HepG2 (cell line): ENCODE measurements around the gene CAMK2D. TPM values are rescaled to one million over a fixed set of nuclear protein-coding genes. Genes with fewer than 3 reads are reported as not detected.

Source experiments
- FOSL2 ChIP-seq: sonication (generic); formaldehyde crosslinking; IDR thresholded peaks from 2 replicates; pipeline ENCODE4 v1.4.0; 2020; ENCODE audit warnings: missing genetic modification reagents
- ISL2 ChIP-seq: sonication (generic); formaldehyde crosslinking; IDR thresholded peaks from 2 replicates; pipeline ENCODE4 v1.5.0; 2020; ENCODE audit warnings: missing genetic modification reagents
- JUNB ChIP-seq: sonication (generic); formaldehyde crosslinking; IDR thresholded peaks from 2 replicates; pipeline ENCODE4 v1.8.0; 2022; ENCODE audit warnings: missing genetic modification reagents, mild to moderate bottlenecking, borderline replicate concordance
- KDM1A ChIP-seq: IDR thresholded peaks from 2 replicates; pipeline ENCODE4 v1.6.1; 2016; ENCODE audit warnings: missing compliant biosample characterization
- NR2F6 ChIP-seq, 2 experiments: IDR thresholded peaks; 2 replicates each; pipeline ENCODE4 v1.6.1; 2016; ENCODE audit warnings: antibody characterized with exemption in 1 of 2, mild to moderate bottlenecking in 1 of 2
- POGZ ChIP-seq: sonication (generic); formaldehyde crosslinking; IDR thresholded peaks from 2 replicates; pipeline ENCODE4 v1.4.0; 2020; ENCODE audit warnings: mild to moderate bottlenecking, missing genetic modification reagents
- RAD21 ChIP-seq: fragments of 450-650 bp; formaldehyde crosslinking; IDR thresholded peaks from 2 replicates; pipeline ENCODE4 v1.5.0; 2020; ENCODE audit warnings: mild to moderate bottlenecking
- SKI ChIP-seq: fragments of 450-650 bp; IDR thresholded peaks from one replicate; pipeline ENCODE4 v1.6.1; 2018; ENCODE audit warnings: mild to moderate bottlenecking; ENCODE audit not compliant: partially characterized antibody
- SMYD3 ChIP-seq: sonication (generic); formaldehyde crosslinking; IDR thresholded peaks from 2 replicates; pipeline ENCODE4 v1.8.1; 2023; ENCODE audit warnings: mild to moderate bottlenecking, missing genetic modification reagents
- ZNF12 ChIP-seq: sonication (generic); formaldehyde crosslinking; IDR thresholded peaks from 2 replicates; pipeline ENCODE4 v1.5.0; 2020; ENCODE audit warnings: missing genetic modification reagents
- ZNF570 ChIP-seq: sonication (generic); formaldehyde crosslinking; IDR thresholded peaks from 2 replicates; pipeline ENCODE4 v1.4.0; 2020; ENCODE audit warnings: mild to moderate bottlenecking, missing genetic modification reagents, borderline replicate concordance
- ZNF777 ChIP-seq: sonication (generic); formaldehyde crosslinking; IDR thresholded peaks from 2 replicates; pipeline ENCODE4 v1.4.0; 2020; ENCODE audit warnings: missing genetic modification reagents
- polyA plus RNA-seq, 8 experiments: library from polyadenylated mRNA; depleted of rRNA in 3 of 8; stranded (reverse) in 7 of 8; unstranded in 1 of 8; fragments of >200 nt; fragmentation: Illumina TruSeq in 4 of 8; extraction: Trizol in 4 of 8; gene quantifications; 2 replicates each; pipeline versions ENCODE4 v1.2.1 to v1.2.3, GENCODE V29; 2011 to 2016; ENCODE audit warnings: low read depth in 4 of 8, missing spikeins in 1 of 8, mixed read lengths in 1 of 8; ENCODE audit not compliant: insufficient read depth in 1 of 8
- total RNA-seq, 5 experiments: library from RNA; depleted of rRNA; stranded (reverse); fragments of >200 nt; fragmentation: Illumina TruSeq; extraction: Trizol; gene quantifications; 2 replicates each; pipeline ENCODE4 v1.2.3, GENCODE V29; 2016; ENCODE audit warnings: low read depth in 1 of 5
- TF ChIP-seq, protein P1 (sequence below), 2 experiments: fragments of 450-650 bp in 1 of 2; sonication (generic) in 1 of 2; formaldehyde crosslinking in 1 of 2; IDR thresholded peaks; 2 replicates each; pipeline versions ENCODE4 v1.6.1 to v1.8.0; 2016 to 2022; ENCODE audit warnings: antibody characterized with exemption in 1 of 2, mild to moderate bottlenecking in 1 of 2, missing genetic modification reagents in 1 of 2
- TF ChIP-seq, protein P2 (sequence below): sonication (generic); formaldehyde crosslinking; IDR thresholded peaks from 2 replicates; pipeline ENCODE4 v1.8.1; 2023; ENCODE audit warnings: mild to moderate bottlenecking, missing genetic modification reagents
- TF ChIP-seq, protein P3 (sequence below): sonication (generic); formaldehyde crosslinking; conservative IDR thresholded peaks from 2 replicates; pipeline ENCODE4 v1.4.0; 2020; ENCODE audit warnings: missing genetic modification reagents
- TF ChIP-seq, protein P4 (sequence below): sonication (generic); formaldehyde crosslinking; conservative IDR thresholded peaks from 2 replicates; pipeline ENCODE4 v1.4.0; 2020; ENCODE audit warnings: mild to moderate bottlenecking, missing genetic modification reagents, moderate library complexity

The CAMK2D gene
- total and polyA plus RNA-seq, 2 of the 13 experiments (the other 11 are each of a cell fraction or from before 2014, with no cell fraction given), result 18.0 to 65.4 TPM

DNA sequence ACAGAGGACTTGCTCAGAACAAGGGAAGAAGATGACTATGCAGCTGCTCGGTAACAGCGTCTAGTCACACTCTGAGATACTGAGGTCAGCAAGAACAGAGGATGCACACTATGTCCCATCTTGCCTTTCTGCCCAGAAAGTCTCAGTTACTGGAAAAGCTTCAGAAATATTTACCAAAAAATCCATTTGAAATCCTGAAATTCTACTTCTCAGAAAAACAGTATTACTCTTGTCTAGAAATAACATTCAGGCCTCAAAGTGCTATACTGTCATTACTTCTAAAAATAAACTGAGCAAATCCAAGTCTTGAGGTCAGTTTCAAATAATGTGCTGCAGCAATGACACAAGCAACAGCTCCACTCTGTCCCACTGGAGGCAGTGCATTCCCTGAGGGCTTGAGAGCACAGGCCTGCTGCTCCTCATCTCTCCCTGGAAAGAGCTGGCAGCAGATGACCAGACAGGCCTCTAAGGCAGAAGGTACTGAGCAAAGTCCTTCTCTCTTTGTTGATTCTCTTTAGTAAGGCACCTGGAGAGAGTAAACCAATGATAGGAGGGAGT is 76.9 kb downstream of the CAMK2D start (continued):
- TF ChIP-seq, protein P1, sequence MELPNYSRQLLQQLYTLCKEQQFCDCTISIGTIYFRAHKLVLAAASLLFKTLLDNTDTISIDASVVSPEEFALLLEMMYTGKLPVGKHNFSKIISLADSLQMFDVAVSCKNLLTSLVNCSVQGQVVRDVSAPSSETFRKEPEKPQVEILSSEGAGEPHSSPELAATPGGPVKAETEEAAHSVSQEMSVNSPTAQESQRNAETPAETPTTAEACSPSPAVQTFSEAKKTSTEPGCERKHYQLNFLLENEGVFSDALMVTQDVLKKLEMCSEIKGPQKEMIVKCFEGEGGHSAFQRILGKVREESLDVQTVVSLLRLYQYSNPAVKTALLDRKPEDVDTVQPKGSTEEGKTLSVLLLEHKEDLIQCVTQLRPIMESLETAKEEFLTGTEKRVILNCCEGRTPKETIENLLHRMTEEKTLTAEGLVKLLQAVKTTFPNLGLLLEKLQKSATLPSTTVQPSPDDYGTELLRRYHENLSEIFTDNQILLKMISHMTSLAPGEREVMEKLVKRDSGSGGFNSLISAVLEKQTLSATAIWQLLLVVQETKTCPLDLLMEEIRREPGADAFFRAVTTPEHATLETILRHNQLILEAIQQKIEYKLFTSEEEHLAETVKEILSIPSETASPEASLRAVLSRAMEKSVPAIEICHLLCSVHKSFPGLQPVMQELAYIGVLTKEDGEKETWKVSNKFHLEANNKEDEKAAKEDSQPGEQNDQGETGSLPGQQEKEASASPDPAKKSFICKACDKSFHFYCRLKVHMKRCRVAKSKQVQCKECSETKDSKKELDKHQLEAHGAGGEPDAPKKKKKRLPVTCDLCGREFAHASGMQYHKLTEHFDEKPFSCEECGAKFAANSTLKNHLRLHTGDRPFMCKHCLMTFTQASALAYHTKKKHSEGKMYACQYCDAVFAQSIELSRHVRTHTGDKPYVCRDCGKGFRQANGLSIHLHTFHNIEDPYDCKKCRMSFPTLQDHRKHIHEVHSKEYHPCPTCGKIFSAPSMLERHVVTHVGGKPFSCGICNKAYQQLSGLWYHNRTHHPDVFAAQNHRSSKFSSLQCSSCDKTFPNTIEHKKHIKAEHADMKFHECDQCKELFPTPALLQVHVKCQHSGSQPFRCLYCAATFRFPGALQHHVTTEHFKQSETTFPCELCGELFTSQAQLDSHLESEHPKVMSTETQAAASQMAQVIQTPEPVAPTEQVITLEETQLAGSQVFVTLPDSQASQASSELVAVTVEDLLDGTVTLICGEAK (IDR thresholded peaks at IDR 0.05), result no peak
- TF ChIP-seq, protein P1 (CRISPR knock-in tag; IDR thresholded peaks at IDR 0.05), result no peak
- TF ChIP-seq FOSL2 (CRISPR knock-in tag), result peak; percentile 23; the same call in 1 of the 2 replicates
- TF ChIP-seq, protein P2, sequence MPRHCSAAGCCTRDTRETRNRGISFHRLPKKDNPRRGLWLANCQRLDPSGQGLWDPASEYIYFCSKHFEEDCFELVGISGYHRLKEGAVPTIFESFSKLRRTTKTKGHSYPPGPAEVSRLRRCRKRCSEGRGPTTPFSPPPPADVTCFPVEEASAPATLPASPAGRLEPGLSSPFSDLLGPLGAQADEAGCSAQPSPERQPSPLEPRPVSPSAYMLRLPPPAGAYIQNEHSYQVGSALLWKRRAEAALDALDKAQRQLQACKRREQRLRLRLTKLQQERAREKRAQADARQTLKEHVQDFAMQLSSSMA, result no peak
- no peak for TF ChIP-seq JUNB
- TF ChIP-seq, protein P3, sequence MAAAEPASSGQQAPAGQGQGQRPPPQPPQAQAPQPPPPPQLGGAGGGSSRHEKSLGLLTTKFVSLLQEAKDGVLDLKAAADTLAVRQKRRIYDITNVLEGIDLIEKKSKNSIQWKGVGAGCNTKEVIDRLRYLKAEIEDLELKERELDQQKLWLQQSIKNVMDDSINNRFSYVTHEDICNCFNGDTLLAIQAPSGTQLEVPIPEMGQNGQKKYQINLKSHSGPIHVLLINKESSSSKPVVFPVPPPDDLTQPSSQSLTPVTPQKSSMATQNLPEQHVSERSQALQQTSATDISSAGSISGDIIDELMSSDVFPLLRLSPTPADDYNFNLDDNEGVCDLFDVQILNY (CRISPR knock-in tag), result no peak
- TF ChIP-seq RAD21, result peak; percentile 52
- TF ChIP-seq SKI, result peak; percentile 39
- TF ChIP-seq ISL2, result no peak
- no peak for TF ChIP-seq ZNF777
- peak; percentile 81 for TF ChIP-seq POGZ (CRISPR knock-in tag)
- no peak for TF ChIP-seq ZNF570 (CRISPR knock-in tag)
- 0 out of 2 replicates have a peak, but pooled peaks have one; percentile 63 for TF ChIP-seq ZNF12 (CRISPR knock-in tag)
- no peak for TF ChIP-seq KDM1A
- TF ChIP-seq, protein P4, sequence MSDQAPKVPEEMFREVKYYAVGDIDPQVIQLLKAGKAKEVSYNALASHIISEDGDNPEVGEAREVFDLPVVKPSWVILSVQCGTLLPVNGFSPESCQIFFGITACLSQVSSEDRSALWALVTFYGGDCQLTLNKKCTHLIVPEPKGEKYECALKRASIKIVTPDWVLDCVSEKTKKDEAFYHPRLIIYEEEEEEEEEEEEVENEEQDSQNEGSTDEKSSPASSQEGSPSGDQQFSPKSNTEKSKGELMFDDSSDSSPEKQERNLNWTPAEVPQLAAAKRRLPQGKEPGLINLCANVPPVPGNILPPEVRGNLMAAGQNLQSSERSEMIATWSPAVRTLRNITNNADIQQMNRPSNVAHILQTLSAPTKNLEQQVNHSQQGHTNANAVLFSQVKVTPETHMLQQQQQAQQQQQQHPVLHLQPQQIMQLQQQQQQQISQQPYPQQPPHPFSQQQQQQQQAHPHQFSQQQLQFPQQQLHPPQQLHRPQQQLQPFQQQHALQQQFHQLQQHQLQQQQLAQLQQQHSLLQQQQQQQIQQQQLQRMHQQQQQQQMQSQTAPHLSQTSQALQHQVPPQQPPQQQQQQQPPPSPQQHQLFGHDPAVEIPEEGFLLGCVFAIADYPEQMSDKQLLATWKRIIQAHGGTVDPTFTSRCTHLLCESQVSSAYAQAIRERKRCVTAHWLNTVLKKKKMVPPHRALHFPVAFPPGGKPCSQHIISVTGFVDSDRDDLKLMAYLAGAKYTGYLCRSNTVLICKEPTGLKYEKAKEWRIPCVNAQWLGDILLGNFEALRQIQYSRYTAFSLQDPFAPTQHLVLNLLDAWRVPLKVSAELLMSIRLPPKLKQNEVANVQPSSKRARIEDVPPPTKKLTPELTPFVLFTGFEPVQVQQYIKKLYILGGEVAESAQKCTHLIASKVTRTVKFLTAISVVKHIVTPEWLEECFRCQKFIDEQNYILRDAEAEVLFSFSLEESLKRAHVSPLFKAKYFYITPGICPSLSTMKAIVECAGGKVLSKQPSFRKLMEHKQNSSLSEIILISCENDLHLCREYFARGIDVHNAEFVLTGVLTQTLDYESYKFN (CRISPR knock-in tag), result peak; percentile 50; the same call in 1 of the 2 replicates
- no peak for TF ChIP-seq SMYD3 (CRISPR knock-in tag)
- TF ChIP-seq NR2F6 (IDR thresholded peaks at IDR 0.05), result no peak
- TF ChIP-seq NR2F6 (CRISPR knock-in tag; IDR thresholded peaks at IDR 0.05), result no peak
